ENCODE measurements around the gene C1QA.
"Not testable (repeated sequence)": the region's sequence is repeated elsewhere in the genome, so short reads cannot be mapped to it uniquely, and the experiment has no call there.

The C1QA gene

DNA sequence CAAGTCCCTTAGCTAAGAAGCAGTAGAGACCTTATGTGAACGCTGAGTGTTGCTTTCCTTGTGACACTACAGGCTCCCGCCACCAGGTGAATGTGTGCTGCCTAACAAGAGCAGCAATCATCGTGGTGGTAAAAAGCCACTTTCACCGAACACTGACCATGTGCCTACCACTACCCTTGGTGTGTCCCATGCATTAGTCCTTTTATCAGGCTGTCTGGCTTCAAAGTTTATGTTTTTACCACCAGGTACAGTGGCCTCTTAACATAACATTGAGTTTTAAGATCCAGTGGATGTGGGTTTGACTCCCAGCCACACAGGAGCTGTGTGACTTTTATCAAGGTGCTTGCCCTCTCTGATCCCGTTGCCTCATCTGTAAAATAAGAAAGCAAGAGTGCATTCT, 18.3 kb downstream of the C1QA start:
- ATAC-seq (replicated peaks), result no peak
- no peak for DNase-seq
- no peaks in the 10 kb centered on the region for H3K4me1 Mint-ChIP-seq (ENCODE audit: low read depth in 2 of 2)
- H3K9me3 Mint-ChIP-seq, result no peaks in the 10 kb centered on the region
- no peak overlapping the region for H3K4me3 Mint-ChIP-seq
- H3K27me3 Mint-ChIP-seq, result peaks cover 29 to 81% of the 10 kb centered on the region in 2 donors
- H3K36me3 Mint-ChIP-seq (ENCODE audit: insufficient read depth), result no peaks in the 10 kb centered on the region
- no peak overlapping the region for H3K27ac Mint-ChIP-seq

DNA sequence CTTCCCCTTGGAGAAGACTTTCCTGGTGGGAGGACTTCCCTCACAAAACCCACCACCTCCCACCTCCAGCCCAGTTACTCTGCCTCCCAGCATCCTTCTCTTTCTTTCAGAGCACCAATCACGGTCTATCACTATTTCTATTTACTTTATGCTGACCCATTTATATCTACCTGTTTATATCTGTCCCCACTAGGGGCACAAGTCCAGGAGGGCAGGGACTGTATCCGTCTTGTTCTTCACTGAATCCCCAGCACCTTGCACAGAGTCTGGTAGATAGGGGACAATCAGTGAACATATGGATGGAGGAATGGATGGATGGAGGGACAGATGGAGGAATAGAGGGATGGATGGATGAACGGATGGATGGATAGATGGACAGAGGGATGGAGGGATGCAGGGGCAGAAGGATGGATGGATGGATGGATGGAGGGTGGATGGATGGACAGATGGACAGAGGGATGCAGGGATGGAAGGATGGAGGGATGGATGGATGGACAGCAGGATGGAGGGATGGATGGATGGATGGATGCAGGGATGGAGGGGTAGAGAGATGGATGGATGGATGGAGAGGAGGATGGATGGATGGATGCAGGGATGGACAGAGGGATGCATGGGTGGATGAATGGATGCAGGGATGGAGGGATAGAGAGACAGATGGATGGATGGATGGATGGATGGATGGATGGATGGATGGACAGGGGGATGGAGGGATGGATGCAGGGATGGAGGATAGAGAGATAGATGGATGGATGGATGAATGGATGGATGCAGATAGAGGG, 22.1 kb downstream of the C1QA start:
- Mint-ChIP-seq H3K4me1 (ENCODE audit: low read depth in 2 of 2) (peaks cover 0 to 5% of the 10 kb centered on the region in 2 donors), H3K9me3 (no peaks in the 10 kb centered on the region), H3K36me3 (ENCODE audit: insufficient read depth) (no peaks in the 10 kb centered on the region), H3K4me3 (no peak overlapping the region), H3K27ac (no peak overlapping the region), H3K27me3 (peaks cover 42 to 79% of the 10 kb centered on the region in 2 donors)
- DNase-seq (no peak), ATAC-seq (replicated peaks) (no peak)

DNA sequence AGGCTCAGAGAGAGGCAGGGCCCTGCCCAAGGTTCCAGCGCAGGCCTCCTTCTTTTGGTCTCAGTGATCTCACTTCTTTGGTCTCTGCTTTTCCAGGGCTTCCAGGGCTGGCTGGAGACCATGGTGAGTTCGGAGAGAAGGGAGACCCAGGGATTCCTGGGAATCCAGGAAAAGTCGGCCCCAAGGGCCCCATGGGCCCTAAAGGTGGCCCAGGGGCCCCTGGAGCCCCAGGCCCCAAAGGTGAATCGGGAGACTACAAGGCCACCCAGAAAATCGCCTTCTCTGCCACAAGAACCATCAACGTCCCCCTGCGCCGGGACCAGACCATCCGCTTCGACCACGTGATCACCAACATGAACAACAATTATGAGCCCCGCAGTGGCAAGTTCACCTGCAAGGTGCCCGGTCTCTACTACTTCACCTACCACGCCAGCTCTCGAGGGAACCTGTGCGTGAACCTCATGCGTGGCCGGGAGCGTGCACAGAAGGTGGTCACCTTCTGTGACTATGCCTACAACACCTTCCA, 24.4 kb downstream of the C1QA start:
- H3K36me3 Mint-ChIP-seq (ENCODE audit: insufficient read depth), result no peaks in the 10 kb centered on the region
- H3K27me3 Mint-ChIP-seq, result peaks cover 48 to 89% of the 10 kb centered on the region in 2 donors
- no peaks in the 10 kb centered on the region for H3K9me3 Mint-ChIP-seq
- DNase-seq (no peak), ATAC-seq (replicated peaks) (no peak)
- H3K27ac Mint-ChIP-seq, result no peak overlapping the region
- no peak overlapping the region for H3K4me3 Mint-ChIP-seq
- H3K4me1 Mint-ChIP-seq (ENCODE audit: low read depth in 2 of 2), result peaks cover 0 to 5% of the 10 kb centered on the region in 2 donors

DNA sequence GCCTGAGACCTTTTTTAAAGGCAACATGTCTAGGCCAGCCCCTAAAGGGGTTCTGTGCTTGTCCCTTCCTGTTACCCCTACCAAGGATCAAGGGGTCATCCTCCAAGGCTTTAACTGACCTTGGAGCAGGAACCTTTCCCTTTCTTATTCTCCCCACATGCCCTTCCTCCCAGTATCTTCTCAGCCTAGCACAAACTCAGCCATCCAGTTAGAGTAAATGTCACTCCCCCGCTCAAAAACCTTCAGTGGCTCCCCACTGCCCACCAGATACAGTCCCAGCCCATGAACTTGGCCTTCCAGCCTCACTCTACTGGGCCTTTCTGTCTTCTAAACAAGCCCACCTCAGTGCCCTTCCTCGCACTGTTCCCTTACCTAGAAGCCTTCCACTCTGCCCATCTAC, 25.5 kb downstream of the C1QA start:
- DNase-seq (no peak), ATAC-seq (replicated peaks) (no peak)
- Mint-ChIP-seq H3K27me3 (peaks cover 44 to 84% of the 10 kb centered on the region in 2 donors), H3K9me3 (no peaks in the 10 kb centered on the region), H3K27ac (peak overlapping the region in 1 of 2 donors; percentile 45), H3K4me1 (ENCODE audit: low read depth in 2 of 2) (peaks cover 0 to 5% of the 10 kb centered on the region in 2 donors), H3K4me3 (no peak overlapping the region), H3K36me3 (ENCODE audit: insufficient read depth) (no peaks in the 10 kb centered on the region)

- Mint-ChIP-seq H3K4me3 (no peak overlapping the region), H3K9me3 (no peaks in the 10 kb centered on the region), H3K27ac (peak overlapping the region in 1 of 2 donors; percentile 45), H3K27me3 (peaks cover 46 to 84% of the 10 kb centered on the region in 2 donors), H3K36me3 (ENCODE audit: insufficient read depth) (no peaks in the 10 kb centered on the region), H3K4me1 (ENCODE audit: low read depth in 2 of 2) (peaks cover 0 to 5% of the 10 kb centered on the region in 2 donors)
- ATAC-seq (replicated peaks) (no peak), DNase-seq (no peak)
Measured at GRCh38 chr1:22662318-22662717, 25.9 kb downstream of the C1QA start.

DNA sequence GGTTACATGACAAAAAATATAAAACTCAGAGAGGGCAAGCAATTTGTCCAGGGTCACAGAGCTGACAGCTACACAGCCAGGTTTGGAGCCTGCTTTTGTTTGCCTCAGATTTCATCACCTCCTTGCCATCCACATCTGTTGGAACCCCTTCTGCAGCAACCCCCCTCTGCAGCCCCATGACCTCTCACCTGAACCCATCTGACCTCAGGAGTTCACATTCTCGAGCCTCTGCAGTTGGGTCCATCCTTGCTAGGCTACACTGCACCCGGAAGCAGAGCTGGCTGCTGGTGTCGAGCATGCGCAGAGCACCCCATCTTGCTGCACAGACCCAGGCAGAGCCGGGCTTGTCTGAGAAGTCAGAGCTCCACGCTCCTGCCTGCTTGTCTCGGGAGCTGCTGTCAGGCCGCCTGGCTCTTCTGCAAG, 26.6 kb downstream of the C1QA start:
- ATAC-seq (replicated peaks) (no peak), DNase-seq (no peak)
- Mint-ChIP-seq H3K4me3 (no peak overlapping the region), H3K27me3 (peaks cover 53 to 84% of the 10 kb centered on the region in 2 donors), H3K36me3 (ENCODE audit: insufficient read depth) (no peaks in the 10 kb centered on the region), H3K9me3 (no peaks in the 10 kb centered on the region), H3K4me1 (ENCODE audit: low read depth in 2 of 2) (peaks cover 0 to 5% of the 10 kb centered on the region in 2 donors), H3K27ac (no peak overlapping the region)

DNA sequence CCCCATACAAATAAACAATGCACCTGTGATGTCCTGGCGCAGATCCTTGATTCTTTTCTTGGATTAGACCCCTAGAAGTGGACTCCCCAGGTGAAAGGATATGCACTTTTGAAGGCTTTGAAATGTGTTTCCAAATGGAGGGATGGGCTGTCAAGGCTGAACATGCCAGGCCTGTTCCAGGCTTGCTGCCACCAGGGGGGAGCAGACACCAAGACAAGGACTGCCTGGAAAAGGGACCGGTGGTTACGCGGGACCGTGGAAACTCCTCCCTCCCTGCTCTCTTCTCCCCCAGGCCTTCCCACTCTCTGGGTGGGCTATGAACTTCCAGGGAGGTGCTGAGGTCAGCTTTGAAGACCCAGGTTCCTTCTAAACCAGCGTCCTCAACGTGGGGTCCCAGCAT, 29.3 kb downstream of the C1QA start:
- Mint-ChIP-seq H3K4me3 (no peak overlapping the region), H3K9me3 (no peaks in the 10 kb centered on the region), H3K27me3 (peaks cover 63 to 92% of the 10 kb centered on the region in 2 donors), H3K36me3 (ENCODE audit: insufficient read depth) (no peaks in the 10 kb centered on the region), H3K27ac (no peak overlapping the region), H3K4me1 (ENCODE audit: low read depth in 2 of 2) (peaks cover 0 to 5% of the 10 kb centered on the region in 2 donors)
- no peak for DNase-seq
- ATAC-seq (replicated peaks), result no peak

DNA sequence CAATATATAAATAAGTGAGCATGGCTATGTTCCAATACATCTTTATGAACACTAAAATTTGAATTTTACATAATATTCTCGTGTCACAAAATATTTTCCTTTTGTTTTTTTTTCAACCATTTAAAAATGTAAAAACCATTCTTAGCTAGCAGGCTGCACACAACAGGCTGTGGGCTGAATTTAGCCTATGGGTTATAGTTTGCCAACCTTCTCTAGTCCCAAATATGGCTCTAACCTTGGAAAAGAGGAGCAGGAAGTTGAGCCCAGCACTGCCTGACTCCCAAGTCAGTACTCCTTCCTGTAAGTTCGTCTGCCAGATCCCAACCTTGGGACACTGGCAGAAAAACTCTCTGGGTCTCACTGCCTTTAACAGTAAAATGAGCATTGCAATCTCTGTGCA, 30.0 kb downstream of the C1QA start:
- no peak for DNase-seq
- no peak for ATAC-seq (replicated peaks)
- H3K9me3 Mint-ChIP-seq, result no peaks in the 10 kb centered on the region
- no peak overlapping the region for H3K27ac Mint-ChIP-seq
- no peak overlapping the region for H3K4me3 Mint-ChIP-seq
- H3K4me1 Mint-ChIP-seq (ENCODE audit: low read depth in 2 of 2), result peaks cover 0 to 5% of the 10 kb centered on the region in 2 donors
- no peaks in the 10 kb centered on the region for H3K36me3 Mint-ChIP-seq (ENCODE audit: insufficient read depth)
- H3K27me3 Mint-ChIP-seq, result peaks cover 68 to 92% of the 10 kb centered on the region in 2 donors

- not testable (repeated sequence) for H3K9me3 Mint-ChIP-seq; H3K4me3 Mint-ChIP-seq; H3K27ac Mint-ChIP-seq; H3K4me1 Mint-ChIP-seq (ENCODE audit: low read depth in 2 of 2); ATAC-seq (replicated peaks); H3K36me3 Mint-ChIP-seq (ENCODE audit: insufficient read depth); DNase-seq
- peaks cover 67 to 92% of the 10 kb centered on the region in 2 donors for H3K27me3 Mint-ChIP-seq
Measured at GRCh38 chr1:22668840-22669239, 32.4 kb downstream of the C1QA start.

DNA sequence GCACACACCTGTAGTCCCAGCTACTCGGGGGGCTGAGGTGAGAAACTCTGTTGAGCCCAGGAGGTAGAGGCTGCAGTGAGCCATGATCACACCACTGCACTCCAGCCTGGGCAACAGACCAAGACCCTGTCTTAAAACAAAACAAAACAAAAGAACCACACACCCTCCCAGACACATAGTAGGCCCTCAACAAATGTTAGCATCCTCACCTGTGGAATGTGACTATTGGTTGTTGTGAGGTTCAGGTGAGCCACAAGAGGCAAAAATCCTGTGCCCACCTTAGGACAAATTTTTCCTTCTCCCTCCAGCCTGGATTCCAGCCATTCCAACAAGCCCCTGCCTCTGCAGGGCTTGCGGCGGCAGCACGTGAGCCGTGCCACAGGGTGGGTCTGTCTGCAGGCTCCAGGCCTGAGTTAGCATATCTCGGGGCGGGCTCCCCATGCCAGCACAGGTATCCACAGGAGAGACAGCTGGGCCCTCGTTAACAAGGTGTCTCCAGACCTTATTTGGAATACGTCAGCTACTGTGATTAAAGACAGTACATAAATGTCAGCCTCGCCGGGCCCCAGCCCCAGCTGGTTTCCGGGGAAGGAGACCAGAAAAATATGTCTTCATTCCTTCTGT, 34.0 kb downstream of the C1QA start:
- Mint-ChIP-seq H3K27me3 (peaks cover 72 to 87% of the 10 kb centered on the region in 2 donors), H3K9me3 (no peaks in the 10 kb centered on the region), H3K4me3 (no peak overlapping the region), H3K36me3 (ENCODE audit: insufficient read depth) (no peaks in the 10 kb centered on the region), H3K27ac (no peak overlapping the region), H3K4me1 (ENCODE audit: low read depth in 2 of 2) (no peaks in the 10 kb centered on the region)
- DNase-seq (no peak), ATAC-seq (replicated peaks) (no peak)

GRCh38 chr1:22671999-22672398, 35.6 kb downstream of the C1QA start:
- H3K4me3 Mint-ChIP-seq, result no peak overlapping the region
- no peaks in the 10 kb centered on the region for H3K4me1 Mint-ChIP-seq (ENCODE audit: low read depth in 2 of 2)
- H3K27me3 Mint-ChIP-seq, result peaks cover 75 to 83% of the 10 kb centered on the region in 2 donors
- ATAC-seq (replicated peaks) (no peak), DNase-seq (no peak)
- no peaks in the 10 kb centered on the region for H3K9me3 Mint-ChIP-seq
- H3K27ac Mint-ChIP-seq, result no peak overlapping the region
- no peaks in the 10 kb centered on the region for H3K36me3 Mint-ChIP-seq (ENCODE audit: insufficient read depth)

GRCh38 chr1:22673486-22674409, 37.3 kb downstream of the C1QA start:
- ATAC-seq (replicated peaks), result no peak
- Mint-ChIP-seq H3K4me3 (no peak overlapping the region), H3K9me3 (no peaks in the 10 kb centered on the region), H3K4me1 (ENCODE audit: low read depth in 2 of 2) (no peaks in the 10 kb centered on the region), H3K27me3 (peaks cover 58 to 66% of the 10 kb centered on the region in 2 donors), H3K36me3 (ENCODE audit: insufficient read depth) (no peaks in the 10 kb centered on the region), H3K27ac (no peak overlapping the region)
- no peak for DNase-seq

DNA sequence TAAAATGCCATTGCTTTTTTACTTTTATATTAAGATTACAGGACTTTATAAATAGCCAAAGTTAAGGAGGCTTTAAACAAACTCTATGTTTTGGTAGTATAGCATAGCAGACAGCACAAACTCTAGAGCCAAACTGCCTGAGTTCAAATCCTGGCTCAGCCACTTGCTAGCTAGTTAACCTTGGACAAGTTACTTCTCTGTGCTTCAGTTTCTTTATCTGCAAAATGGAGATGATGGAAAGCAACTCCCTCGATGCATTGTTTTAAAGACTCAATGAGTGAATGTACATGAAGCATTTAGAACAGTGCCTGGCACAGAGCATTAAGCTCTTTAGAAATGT, 38.0 kb downstream of the C1QA start:
- H3K27me3 Mint-ChIP-seq, result peaks cover 53 to 60% of the 10 kb centered on the region in 2 donors
- H3K4me3 Mint-ChIP-seq, result no peak overlapping the region
- H3K4me1 Mint-ChIP-seq (ENCODE audit: low read depth in 2 of 2), result no peaks in the 10 kb centered on the region
- no peaks in the 10 kb centered on the region for H3K36me3 Mint-ChIP-seq (ENCODE audit: insufficient read depth)
- no peaks in the 10 kb centered on the region for H3K9me3 Mint-ChIP-seq
- H3K27ac Mint-ChIP-seq, result no peak overlapping the region
- ATAC-seq (replicated peaks) (no peak), DNase-seq (no peak)
